LHCN-M2 (cell line): ENCODE results near the gene EMC6. TPM values are rescaled to one million over a fixed set of nuclear protein-coding genes. Genes with fewer than 3 reads are reported as not detected.
"Not testable (repeated sequence)": the region's sequence is repeated elsewhere in the genome, so short reads cannot be mapped to it uniquely, and the experiment has no call there.

Experiments
- DNase-seq: peaks from one replicate; pipeline ENCODE4 v3.0.0-alpha.2; 2012; ENCODE audit warnings: low read depth
- total RNA-seq: library from RNA; depleted of rRNA; stranded (reverse); fragments of >200 nt; gene quantifications from 2 replicates; pipeline ENCODE4 v1.2.3, GENCODE V29; 2014

EMC6 gene
- total RNA-seq, 1 experiment from 2014 or later, result 42.7 TPM

GRCh38 chr17:3681057-3681456 lies 12.4 kb downstream of the EMC6 start:
- DNase-seq, result no peak

- DNase-seq, result no peak
Measured at GRCh38 chr17:3681565-3681964, 13.0 kb downstream of the EMC6 start.

- DNase-seq, result no peak
Measured at GRCh38 chr17:3682033-3682432, 13.4 kb downstream of the EMC6 start.

- peak; percentile 21 for DNase-seq
Measured at GRCh38 chr17:3683054-3683511, 14.5 kb downstream of the EMC6 start.

GRCh38 chr17:3685174-3685573 lies 16.6 kb downstream of the EMC6 start:
- DNase-seq, result no peak

GRCh38 chr17:3688027-3688553 lies 19.5 kb downstream of the EMC6 start:
- no peak for DNase-seq

- DNase-seq, result no peak
Measured at GRCh38 chr17:3688852-3689261, 20.2 kb downstream of the EMC6 start.

- no peak for DNase-seq
Measured at GRCh38 chr17:3689262-3690093, 20.9 kb downstream of the EMC6 start.

- DNase-seq, result no peak
Measured at GRCh38 chr17:3690094-3690715, 21.6 kb downstream of the EMC6 start.

- no peak for DNase-seq
Measured at GRCh38 chr17:3691617-3692067, 23.0 kb downstream of the EMC6 start.

- no peak for DNase-seq
Measured at GRCh38 chr17:3692346-3692745, 23.7 kb downstream of the EMC6 start.

GRCh38 chr17:3693141-3693540 lies 24.5 kb downstream of the EMC6 start:
- DNase-seq, result no peak

- DNase-seq, result peak; percentile 63
Measured at GRCh38 chr17:3693829-3694231, 25.2 kb downstream of the EMC6 start.

GRCh38 chr17:3695129-3695722 lies 26.6 kb downstream of the EMC6 start:
- DNase-seq, result peak; percentile 81

- no peak for DNase-seq
Measured at GRCh38 chr17:3695723-3696411, 27.3 kb downstream of the EMC6 start, which contains the start of gene P2RX5. Gene P2RX5 (minus strand): TSS chr17:3696155. CDS start chr17:3696005, 150 bp downstream.

GRCh38 chr17:3697103-3697476 lies 28.5 kb downstream of the EMC6 start:
- no peak for DNase-seq

GRCh38 chr17:3698139-3698538 lies 29.5 kb downstream of the EMC6 start:
- DNase-seq, result no peak

GRCh38 chr17:3699951-3700350 lies 31.3 kb downstream of the EMC6 start:
- no peak for DNase-seq

GRCh38 chr17:3702041-3702539 lies 33.5 kb downstream of the EMC6 start:
- DNase-seq, result not testable (repeated sequence)

- no peak for DNase-seq
Measured at GRCh38 chr17:3704931-3705717, 36.5 kb downstream of the EMC6 start.

- not testable (repeated sequence) for DNase-seq
Measured at GRCh38 chr17:3705718-3705984, 37.0 kb downstream of the EMC6 start.
